ENCODE data around the gene HAGH.

Gene HAGH

DNA sequence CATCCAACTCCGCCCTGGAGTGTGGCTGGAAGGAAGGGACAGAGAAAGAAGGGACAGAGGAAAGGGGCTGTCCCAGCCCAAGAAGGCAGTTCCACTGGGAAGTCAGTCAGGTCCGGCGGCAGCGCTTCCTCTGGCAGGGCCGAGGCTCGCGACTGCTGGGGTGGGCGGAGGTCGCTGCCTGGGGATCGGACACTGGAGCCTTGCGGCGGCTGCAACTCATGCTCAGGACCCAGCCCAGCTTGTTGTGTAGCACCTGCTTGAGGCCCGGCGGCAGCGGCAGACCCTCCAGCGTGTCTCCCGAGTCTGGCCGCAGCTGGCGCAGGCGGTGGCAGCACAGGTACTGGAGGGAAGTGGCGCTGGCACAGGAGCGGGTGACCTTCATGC is 49.6 kb downstream of the HAGH start:
- no peak for DNase-seq (ENCODE audit: low read depth)
- TF ChIP-seq MYC (IDR thresholded peaks at IDR 0.05; ENCODE audit: low read depth, low read length) (no peak), POLR2A (IDR thresholded peaks at IDR 0.05; ENCODE audit: extremely low read depth, insufficient read length) (no peak)
- TF ChIP-seq, protein P1, sequence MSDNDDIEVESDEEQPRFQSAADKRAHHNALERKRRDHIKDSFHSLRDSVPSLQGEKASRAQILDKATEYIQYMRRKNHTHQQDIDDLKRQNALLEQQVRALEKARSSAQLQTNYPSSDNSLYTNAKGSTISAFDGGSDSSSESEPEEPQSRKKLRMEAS (IDR thresholded peaks at IDR 0.05; ENCODE audit: low read depth, low read length) = no peak
- TF ChIP-seq, protein P2, sequence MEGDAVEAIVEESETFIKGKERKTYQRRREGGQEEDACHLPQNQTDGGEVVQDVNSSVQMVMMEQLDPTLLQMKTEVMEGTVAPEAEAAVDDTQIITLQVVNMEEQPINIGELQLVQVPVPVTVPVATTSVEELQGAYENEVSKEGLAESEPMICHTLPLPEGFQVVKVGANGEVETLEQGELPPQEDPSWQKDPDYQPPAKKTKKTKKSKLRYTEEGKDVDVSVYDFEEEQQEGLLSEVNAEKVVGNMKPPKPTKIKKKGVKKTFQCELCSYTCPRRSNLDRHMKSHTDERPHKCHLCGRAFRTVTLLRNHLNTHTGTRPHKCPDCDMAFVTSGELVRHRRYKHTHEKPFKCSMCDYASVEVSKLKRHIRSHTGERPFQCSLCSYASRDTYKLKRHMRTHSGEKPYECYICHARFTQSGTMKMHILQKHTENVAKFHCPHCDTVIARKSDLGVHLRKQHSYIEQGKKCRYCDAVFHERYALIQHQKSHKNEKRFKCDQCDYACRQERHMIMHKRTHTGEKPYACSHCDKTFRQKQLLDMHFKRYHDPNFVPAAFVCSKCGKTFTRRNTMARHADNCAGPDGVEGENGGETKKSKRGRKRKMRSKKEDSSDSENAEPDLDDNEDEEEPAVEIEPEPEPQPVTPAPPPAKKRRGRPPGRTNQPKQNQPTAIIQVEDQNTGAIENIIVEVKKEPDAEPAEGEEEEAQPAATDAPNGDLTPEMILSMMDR (IDR thresholded peaks at IDR 0.05; ENCODE audit: low read depth, low read length) = no peak
- no peak overlapping the region for H3K4me3 ChIP-seq (ENCODE audit: low read depth, low read length)

DNA sequence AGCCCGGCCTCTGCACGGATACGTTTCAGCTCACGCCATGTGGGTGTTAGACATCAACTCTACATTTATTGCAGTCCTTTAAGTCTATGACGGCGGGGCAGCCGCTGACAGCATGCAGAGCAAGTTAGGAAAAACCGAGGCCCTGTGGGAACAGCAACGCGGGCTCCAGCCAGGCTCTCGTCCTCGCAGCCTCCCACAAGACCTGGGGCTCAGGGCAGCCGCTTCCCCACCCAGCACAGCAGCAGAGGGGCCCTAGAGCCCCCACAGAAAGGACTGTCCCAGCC is 50.0 kb downstream of the HAGH start:
- TF ChIP-seq, protein P2 (IDR thresholded peaks at IDR 0.05; ENCODE audit: low read depth, low read length) = no peak
- TF ChIP-seq, protein P1 (IDR thresholded peaks at IDR 0.05; ENCODE audit: low read depth, low read length) = no peak
- TF ChIP-seq POLR2A (IDR thresholded peaks at IDR 0.05; ENCODE audit: extremely low read depth, insufficient read length) = no peak
- TF ChIP-seq MYC (IDR thresholded peaks at IDR 0.05; ENCODE audit: low read depth, low read length) = no peak
- H3K4me3 ChIP-seq (ENCODE audit: low read depth, low read length) = no peak overlapping the region
- no peak for DNase-seq (ENCODE audit: low read depth)

DNA sequence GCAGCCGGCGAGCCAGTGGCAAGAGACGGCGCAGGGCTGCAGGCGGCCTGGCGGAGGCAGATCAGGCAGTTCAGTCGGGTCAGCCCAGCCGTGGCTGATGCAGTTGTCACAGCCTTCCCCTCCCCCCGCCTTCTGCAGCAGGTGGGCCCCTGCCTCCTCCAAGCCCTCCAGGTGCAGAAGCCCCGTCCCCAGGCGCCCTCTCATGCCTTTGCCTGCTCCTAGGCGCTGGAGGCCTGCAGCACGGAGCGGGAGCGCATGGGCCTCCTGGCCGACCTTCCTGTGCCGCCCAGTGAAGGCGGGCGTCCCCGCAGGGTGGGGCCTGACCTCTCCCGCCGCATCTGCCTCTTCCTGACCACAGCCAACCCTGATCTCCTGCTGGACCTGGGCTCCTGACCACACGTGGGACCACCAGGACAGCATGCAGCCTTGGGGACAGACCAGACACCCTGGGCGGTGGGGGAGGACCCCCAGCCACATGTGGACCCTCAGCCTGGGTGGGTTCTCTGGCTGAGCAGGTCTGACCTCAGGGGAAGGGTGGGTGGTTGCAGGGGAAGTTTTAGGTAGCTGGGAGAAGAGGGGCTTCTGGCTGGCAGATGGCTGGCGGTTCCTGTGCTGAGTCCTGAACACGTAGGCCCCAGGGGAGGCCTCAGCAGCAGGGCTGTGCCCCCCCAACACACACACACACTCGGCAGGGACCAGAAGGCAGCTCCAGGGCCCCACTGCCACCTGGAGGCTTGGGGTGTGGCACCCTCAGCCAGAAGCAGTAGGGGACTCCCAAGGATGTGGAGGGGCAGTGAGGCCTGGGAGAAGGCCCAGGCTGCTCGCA is 50.6 kb downstream of the HAGH start:
- no peak for DNase-seq (ENCODE audit: low read depth)
- TF ChIP-seq POLR2A (IDR thresholded peaks at IDR 0.05; ENCODE audit: extremely low read depth, insufficient read length) (no peak), MYC (IDR thresholded peaks at IDR 0.05; ENCODE audit: low read depth, low read length) (no peak)
- TF ChIP-seq, protein P1 (IDR thresholded peaks at IDR 0.05; ENCODE audit: low read depth, low read length) = no peak

DNA sequence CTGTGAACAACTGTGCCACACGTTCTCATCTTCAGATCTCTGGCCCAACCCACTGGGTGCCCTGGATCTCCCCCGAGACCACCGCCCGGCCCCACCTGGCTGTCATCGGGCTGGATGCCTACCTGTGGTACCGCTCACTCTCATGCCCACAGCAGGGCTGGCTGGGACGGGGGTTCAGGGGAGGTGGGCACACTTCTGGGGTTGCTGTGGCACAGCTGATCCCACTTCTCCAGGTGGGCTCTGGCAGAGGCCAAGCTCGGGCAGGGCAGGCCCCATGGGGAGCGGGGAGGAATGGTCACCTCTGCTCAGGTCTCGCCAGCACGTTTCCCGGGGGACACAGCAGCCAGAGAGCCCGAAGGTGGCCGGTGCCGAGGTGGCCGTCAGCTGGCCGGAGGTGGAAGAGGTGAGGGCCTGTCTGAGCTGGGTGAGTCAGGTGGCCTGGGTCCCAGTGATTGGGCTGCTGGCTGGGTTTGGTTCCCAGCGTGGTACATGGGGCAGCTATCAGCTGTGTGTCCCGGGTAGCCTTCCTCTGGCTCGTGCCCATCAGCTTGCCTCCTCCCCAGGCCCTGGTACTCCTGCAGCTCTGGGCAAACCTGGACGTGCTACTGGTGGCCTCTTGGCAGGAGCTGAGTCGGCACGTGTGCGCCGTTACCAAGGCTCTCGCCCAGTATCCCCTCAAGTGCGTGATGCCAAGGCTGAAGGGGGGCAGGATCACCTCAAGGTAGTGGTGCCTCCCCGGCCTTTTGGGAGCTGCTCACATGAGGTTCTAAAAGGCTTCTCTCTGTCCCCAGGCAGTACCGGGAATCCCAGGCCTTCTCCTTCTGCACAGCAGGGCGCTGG is 51.4 kb downstream of the HAGH start:
- TF ChIP-seq, protein P1 (IDR thresholded peaks at IDR 0.05; ENCODE audit: low read depth, low read length) = no peak
- no peak for TF ChIP-seq MYC (IDR thresholded peaks at IDR 0.05; ENCODE audit: low read depth, low read length)
- TF ChIP-seq, protein P2 (IDR thresholded peaks at IDR 0.05; ENCODE audit: low read depth, low read length) = no peak
- no peak for TF ChIP-seq POLR2A (IDR thresholded peaks at IDR 0.05; ENCODE audit: extremely low read depth, insufficient read length)

More for the DNA sequence above, 50.6 kb downstream of the HAGH start:
- no peak overlapping the region for H3K4me3 ChIP-seq (ENCODE audit: low read depth, low read length)

DNA sequence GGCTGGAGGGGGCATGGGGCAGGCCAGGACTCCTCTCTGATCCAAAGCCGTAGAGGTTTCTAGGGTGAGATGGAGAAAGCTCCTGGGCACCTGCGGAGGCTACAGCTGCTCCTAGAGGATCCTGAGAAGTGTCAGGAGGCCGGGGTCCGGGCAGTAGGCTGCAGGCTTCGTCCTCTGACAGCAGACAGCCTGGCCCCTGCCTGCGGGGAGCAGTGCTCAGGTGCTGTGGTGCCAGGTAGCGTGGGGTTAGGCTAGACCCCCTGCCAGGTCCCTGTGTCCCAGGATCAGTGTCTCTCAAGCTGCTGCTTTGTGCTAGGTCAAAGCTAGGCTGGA is 52.2 kb downstream of the HAGH start:
- TF ChIP-seq, protein P1 (IDR thresholded peaks at IDR 0.05; ENCODE audit: low read depth, low read length) = no peak
- TF ChIP-seq, protein P2 (IDR thresholded peaks at IDR 0.05; ENCODE audit: low read depth, low read length) = no peak
- TF ChIP-seq POLR2A (IDR thresholded peaks at IDR 0.05; ENCODE audit: extremely low read depth, insufficient read length) (no peak), MYC (IDR thresholded peaks at IDR 0.05; ENCODE audit: low read depth, low read length) (no peak)
- peak overlapping the region; percentile 64 for H3K4me3 ChIP-seq (ENCODE audit: low read depth, low read length)
- DNase-seq (ENCODE audit: low read depth) = no peak

More for the DNA sequence above, 51.4 kb downstream of the HAGH start:
- no peak overlapping the region for H3K4me3 ChIP-seq (ENCODE audit: low read depth, low read length)
- DNase-seq (ENCODE audit: low read depth) = no peak
